A673 (cell line): Measurements from ENCODE around the gene CELSR1.

Experiments used
- EZH2 ChIP-seq: fragments of 200-600 bp; sonication (generic); IDR thresholded peaks from 2 replicates; pipeline ENCODE4 v1.6.1; 2017; ENCODE audit warnings: borderline replicate concordance, low read depth, mild to moderate bottlenecking, mixed read lengths, antibody characterized with exemption, low read length; ENCODE audit not compliant: poor library complexity, severe bottlenecking
- TF ChIP-seq, protein P1 (sequence below): fragments of 300-800, 200-600 bp; sonication (generic); conservative IDR thresholded peaks from 2 replicates; pipeline ENCODE4 v1.5.1; 2017; ENCODE audit warnings: low read depth, mild to moderate bottlenecking, antibody characterized with exemption, low read length, moderate library complexity, mixed read lengths

DNA sequence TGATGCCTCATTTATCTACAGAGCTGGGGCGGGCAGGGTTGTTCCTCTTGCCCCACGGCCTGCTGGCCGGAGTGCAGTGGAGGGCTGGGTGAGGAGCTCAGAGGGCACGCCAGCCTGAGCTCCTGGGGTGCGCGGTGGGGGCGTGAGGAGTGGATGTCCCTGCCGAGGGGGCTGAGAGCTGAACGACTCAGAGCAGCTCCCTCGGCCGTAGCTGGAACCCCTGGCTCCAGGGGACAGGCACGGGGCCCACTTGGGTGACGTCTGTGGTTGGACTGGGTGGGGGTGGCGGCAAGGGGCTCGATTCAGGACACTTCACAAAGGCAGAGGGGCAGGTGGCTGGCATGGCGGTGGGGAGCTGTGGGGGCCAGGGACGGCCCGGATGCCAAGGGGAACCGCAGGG lies 139.5 kb downstream of the CELSR1 start:
- TF ChIP-seq, protein P1, sequence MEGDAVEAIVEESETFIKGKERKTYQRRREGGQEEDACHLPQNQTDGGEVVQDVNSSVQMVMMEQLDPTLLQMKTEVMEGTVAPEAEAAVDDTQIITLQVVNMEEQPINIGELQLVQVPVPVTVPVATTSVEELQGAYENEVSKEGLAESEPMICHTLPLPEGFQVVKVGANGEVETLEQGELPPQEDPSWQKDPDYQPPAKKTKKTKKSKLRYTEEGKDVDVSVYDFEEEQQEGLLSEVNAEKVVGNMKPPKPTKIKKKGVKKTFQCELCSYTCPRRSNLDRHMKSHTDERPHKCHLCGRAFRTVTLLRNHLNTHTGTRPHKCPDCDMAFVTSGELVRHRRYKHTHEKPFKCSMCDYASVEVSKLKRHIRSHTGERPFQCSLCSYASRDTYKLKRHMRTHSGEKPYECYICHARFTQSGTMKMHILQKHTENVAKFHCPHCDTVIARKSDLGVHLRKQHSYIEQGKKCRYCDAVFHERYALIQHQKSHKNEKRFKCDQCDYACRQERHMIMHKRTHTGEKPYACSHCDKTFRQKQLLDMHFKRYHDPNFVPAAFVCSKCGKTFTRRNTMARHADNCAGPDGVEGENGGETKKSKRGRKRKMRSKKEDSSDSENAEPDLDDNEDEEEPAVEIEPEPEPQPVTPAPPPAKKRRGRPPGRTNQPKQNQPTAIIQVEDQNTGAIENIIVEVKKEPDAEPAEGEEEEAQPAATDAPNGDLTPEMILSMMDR: no peak
- TF ChIP-seq EZH2: no peak
